AG09319 (cell line): ENCODE measurements around the gene C18orf63.

Experiments
- DNase-seq: peaks from one replicate; pipeline ENCODE4 v3.0.0-alpha.2; 2010; ENCODE audit warnings: low read depth; ENCODE audit errors: extremely low read depth
- TF ChIP-seq, protein P1 (sequence below): IDR thresholded peaks from 2 replicates; pipeline ENCODE4 v1.5.1; 2011; ENCODE audit warnings: low read depth, mild to moderate bottlenecking, inconsistent platforms, low read length, moderate library complexity

Gene C18orf63

DNA sequence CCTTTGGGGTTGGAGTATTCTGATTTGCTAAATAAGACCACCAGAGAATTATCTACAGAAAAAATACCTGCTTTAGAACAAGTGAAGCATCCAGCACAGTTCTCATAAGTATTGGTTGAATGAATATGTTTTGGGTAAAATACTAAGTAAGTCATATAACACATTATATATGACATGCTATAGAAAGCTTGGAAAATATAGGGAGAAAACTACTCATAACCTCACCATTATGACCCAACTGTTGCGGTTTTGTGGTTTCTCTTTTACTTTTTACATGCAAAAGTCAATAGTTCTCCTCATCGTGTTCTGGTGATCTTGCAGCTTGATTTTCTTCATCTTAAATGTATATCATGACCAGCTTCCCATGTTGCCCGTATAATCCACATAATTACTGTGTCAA, 75.3 kb downstream of the C18orf63 start:
- no peak for DNase-seq
- TF ChIP-seq, protein P1, sequence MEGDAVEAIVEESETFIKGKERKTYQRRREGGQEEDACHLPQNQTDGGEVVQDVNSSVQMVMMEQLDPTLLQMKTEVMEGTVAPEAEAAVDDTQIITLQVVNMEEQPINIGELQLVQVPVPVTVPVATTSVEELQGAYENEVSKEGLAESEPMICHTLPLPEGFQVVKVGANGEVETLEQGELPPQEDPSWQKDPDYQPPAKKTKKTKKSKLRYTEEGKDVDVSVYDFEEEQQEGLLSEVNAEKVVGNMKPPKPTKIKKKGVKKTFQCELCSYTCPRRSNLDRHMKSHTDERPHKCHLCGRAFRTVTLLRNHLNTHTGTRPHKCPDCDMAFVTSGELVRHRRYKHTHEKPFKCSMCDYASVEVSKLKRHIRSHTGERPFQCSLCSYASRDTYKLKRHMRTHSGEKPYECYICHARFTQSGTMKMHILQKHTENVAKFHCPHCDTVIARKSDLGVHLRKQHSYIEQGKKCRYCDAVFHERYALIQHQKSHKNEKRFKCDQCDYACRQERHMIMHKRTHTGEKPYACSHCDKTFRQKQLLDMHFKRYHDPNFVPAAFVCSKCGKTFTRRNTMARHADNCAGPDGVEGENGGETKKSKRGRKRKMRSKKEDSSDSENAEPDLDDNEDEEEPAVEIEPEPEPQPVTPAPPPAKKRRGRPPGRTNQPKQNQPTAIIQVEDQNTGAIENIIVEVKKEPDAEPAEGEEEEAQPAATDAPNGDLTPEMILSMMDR: no peak

DNA sequence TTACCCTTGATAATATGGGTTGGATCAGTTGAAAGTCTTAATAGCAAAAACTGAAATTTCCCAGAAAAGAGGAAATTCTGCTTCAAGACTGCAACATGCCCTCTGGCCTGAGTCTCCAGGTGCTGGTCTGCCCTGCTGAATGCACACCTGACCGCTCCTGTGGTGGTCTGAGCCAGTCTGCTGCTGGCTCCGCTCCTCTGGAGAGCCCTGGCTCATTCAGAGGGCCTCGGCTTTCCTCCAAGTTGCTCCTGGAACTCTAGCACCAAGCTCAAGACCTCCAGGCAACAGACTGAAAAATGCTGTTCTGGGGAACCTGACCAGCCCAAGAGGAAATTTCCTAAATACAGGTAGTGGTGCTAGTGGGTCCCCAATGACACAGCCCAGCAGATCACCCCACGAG, 76.7 kb downstream of the C18orf63 start:
- no peak for DNase-seq
- TF ChIP-seq, protein P1: no peak

DNA sequence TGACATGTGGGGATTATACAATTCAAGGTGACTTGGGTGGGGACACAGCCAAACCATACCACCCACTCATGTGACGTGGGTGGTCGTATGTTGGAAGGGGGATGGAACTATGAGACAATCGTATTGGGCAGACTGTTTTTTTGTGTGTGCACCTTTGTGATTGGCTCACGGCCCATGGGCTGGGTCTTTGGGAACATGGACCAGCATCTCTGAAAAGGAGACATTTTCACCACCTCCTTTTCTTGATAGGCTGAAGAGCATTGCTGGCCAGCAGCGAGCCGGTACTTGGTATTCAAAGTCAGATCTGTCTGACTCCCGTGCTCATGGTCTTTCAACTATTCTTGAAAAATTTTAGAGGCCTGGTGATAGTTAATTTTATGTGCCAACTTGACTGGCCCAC, 79.4 kb downstream of the C18orf63 start:
- no peak for DNase-seq

DNA sequence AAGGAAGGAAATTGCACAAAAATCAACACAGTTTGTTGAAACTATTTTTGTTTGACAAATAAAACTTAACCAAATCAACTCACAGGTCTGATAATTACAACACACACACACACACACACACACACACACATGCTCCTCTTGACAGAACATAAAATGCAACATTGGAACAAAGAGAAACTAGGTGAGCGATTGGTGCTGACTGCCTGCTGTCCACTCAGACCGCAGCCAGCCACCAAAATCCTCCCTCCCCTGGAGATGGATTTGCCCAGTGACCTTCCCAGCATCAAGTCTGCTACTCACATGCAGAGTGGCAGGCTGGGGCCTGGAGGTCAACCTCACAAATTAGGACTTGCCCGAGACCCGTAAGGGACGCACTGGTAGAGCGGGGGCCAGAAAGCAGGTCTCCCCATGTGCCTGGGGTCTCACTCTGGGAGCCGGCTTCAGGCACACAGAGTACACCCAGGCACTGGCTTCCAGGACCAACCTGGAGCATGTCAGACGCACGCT, 80.1 kb downstream of the C18orf63 start:
- TF ChIP-seq, protein P1: no peak
- DNase-seq: no peak

More for the DNA sequence above, 79.4 kb downstream of the C18orf63 start:
- TF ChIP-seq, protein P1: no peak

DNA sequence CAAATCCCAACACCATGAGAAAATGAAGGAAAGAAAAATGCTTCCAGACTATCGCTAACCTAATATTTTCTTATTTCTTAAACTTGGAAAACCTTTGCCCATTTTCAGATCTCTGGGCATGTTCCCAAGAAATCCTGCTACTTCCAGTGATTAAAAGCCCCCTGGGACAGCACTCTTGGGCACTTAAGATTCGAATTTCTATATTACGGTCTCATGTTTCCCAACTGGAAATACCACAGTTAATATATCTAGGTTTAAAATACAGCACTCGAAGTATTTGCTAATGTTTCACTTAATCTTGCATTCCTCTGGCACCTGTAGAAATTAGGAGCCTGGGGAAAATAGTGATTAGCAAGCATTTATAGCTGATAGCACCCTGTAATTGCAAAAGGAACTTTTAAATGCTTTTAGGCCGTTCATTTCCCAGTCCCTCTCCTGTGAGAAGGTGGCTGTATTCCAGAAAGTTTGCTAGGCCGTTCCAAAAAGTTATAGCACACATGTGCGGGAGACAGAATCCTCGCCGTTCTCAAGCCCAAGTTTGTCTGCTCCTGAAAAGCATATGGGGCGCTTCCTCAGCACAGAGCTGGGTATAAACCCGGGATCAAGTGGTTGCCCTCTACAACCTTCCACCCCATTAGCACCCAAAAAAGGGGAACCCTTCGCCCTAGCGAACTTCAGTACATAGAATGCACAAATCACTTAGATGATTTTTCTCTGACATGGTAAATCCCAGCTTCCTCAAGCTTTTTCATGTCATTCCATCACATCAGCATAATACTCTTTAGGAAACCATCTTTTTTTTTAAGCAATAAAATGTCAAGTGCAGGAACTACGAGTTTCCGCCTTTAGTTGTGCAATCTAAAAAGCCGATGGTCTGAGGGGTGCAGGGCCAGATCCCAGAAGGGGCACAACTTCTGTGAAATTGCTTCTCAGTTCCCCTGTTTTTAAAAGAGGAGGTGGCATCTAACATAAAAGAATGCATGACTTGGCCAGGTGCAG, 80.8 kb downstream of the C18orf63 start:
- TF ChIP-seq, protein P1: no peak

DNA sequence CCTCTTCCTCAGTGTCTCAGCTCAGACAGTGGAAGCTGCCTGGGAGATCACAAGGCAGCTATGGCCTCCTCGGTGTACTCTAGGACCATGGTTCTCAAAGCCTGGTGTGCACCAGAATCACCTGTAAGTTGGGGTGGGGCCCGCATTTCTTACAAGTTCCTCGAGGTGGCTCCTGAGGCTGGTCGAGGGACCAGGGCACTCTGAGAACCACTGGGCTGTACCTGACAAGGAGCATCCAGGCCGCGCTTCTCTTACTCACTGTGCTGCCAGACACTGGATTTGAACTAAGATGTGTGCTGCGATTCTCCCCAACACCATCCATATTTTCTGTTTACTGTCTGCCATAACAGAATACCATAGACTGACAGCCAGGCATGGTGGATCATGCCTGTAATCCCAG, 81.9 kb downstream of the C18orf63 start:
- TF ChIP-seq, protein P1: no peak
- DNase-seq: no peak

More for the DNA sequence above, 80.8 kb downstream of the C18orf63 start:
- no peak for DNase-seq
